Stimulated activated CD4-positive, alpha-beta T cell treated with anti-CD3 and anti-CD28 coated beads, Interleukin-1b, Interleukin-23, amount 100 ng/mL, for 48 hours (primary cell): ENCODE results near the gene MARCHF11.

Experiments
- DNase-seq: peaks from one replicate; pipeline ENCODE4 v3.0.0-alpha.2; 2020

MARCHF11 gene

GRCh38 chr5:16128944-16129343, 50.6 kb downstream of the MARCHF11 start:
- DNase-seq = no peak

DNA sequence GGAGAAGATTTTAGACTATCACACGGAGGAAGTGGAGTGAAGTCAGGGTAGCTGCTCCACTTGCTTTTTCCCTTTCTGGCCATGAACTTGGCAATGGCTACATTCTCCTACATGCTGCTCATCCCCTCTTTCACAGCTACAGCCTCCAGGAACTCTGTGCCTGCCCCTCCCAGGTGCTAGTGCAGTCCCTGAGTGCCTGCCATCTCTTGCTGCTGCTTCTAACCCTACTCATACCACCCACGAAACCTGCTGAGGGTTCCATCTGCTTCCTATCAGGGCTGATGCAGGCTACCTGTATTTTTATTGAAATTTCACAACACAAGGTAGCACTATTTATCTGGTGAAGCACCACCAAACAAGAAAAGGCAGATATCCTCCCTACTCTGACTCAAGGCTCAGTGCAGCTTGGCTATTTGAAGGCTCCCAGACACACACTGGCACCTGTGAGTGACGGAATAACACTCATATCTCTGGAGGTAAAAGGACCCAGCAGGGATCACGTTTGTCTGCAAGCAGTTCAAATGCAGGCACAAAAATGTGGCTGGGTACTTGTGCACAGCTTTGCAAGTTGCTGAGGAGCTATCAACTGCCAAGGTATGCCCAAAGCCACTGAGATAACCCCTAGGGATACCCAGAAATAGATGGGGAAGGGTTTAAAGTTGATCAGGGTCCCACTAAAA, 51.6 kb downstream of the MARCHF11 start:
- DNase-seq = no peak

DNA sequence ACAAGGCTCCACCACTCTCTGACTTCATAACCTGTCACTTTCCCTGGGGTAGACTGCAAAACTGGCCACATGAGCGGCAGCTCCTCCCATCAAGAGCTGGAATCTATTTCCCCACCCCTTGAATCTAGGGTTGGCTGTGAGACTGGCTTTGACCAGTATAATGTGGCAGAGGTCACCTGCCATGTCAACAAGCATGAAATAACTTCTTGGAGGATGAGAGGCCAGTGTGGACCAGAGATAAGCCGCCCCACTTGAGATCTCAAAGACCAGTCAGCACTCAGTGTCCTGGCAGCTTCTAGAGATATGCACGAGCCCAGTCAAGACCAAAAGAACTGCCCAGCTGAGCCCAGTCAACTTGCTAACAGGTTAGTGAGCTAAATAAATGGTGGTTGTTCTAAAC, 59.0 kb downstream of the MARCHF11 start:
- DNase-seq = no peak

GRCh38 chr5:16119790-16120189, 59.8 kb downstream of the MARCHF11 start:
- no peak for DNase-seq

DNA sequence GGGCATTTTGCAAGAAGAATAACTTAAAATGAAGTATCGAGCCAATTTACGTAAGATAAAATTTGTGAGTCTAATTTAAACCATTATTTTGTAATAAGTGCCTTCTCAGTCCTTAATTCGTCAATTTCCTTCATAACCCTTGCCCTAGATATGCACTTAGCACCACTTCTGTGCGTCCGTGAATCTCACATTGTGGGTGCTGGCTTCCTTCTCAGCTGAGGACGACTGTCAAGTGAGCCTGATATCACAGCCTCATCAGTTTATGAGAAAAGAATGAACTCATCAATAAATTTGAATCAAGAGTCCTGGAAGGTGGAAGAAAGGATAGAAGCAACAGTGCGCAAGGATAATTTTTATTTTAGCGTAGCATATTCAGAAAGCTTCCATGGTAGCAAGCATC, 64.5 kb downstream of the MARCHF11 start:
- no peak for DNase-seq

DNA sequence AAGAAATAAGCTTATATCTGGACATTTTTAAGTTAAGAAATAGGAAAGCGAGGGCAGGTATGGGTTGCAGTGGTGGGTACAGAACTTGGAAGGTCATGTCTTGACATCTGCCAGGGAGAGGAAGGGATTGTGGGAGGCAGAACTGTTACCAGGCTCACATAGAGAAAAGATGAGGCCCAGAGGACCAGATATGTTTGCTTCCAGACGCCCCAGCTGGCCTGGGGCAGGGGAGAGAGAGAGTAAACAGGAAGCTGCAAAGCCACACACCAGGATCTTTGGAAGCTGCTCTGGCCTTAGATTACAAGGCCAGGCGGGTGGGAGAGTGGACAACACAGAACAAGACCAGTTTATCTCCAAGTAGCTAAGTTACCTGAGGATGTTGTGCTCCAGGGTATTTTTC, 71.2 kb downstream of the MARCHF11 start:
- no peak for DNase-seq

DNA sequence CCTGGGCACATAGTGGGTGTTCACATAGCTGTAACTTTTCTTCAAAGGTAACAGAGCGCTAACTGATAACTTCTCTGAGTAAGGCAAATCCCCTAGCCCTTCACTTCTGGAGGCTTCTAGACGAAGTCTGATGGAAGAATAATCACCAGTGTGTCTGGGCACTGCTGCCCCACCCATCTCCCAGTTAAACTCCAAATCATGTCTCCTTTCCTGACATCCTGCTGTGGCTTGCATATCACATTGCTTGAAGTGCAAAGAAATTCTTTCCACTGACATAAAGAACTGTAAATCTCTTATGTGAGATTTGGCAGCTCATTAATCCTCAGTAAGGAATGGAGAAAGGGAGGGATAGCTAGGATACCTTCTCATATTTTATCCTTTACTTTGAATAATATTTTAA, 74.6 kb downstream of the MARCHF11 start:
- no peak for DNase-seq

DNA sequence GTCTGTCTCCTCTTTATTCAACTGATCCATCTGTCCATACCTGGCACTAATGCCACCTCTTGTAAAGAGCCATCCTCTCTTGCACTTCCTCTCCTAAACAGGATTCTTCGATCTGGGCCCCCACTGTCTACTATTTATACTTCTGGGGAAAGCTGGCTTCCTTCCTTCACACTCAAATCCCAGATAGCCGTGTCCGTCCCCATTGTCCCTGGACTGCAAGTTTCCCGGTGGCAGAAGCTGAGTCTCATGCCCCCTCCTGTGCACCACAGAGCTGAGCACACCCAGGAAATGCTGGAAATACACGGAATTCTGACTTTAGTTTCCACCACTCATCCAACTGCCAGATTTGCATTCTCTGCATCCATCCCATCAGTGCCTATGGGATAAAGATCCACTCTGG, 84.0 kb downstream of the MARCHF11 start:
- DNase-seq = no peak

- no peak for DNase-seq
These were observed 89.3 kb downstream of the MARCHF11 start for GRCh38 chr5:16090270-16090669.

DNA sequence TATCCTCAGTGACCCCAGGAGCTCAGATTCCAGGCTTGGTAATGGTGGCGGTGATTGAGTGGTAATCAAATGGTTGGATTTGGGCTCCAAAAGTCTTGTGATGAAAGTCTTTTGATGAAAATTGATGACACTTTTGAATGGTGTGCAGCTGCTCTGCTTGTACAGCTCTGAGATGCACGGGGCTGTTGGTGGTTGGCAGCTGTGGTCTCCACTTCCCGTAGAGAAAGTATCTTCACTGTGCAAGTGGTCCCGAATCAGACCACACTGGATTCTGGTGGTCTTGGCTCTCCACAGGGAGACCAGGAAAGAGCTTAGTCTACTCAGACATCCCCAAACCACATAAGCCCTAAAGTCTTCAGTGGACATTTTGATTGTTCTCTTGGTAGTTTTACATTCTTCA, 96.6 kb downstream of the MARCHF11 start:
- DNase-seq = no peak

DNA sequence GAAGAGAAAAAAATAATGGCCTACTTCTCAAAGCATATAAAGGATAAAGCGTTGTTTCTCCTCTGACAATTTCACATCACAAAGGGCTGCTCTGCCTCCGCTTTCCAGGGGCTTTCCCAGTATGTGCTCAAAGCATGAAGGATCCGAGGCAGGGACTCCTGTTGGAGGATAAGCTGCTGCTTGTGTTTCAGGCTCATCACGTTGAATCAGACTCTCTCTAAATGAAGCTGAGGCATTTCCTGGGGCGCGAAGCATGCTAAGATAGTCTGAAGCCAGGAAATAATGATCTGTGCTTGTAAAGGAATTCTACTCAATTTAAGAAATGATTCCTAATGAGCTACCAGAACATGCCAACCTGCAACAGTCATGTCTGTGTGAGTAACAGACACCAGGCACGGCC, 97.5 kb downstream of the MARCHF11 start:
- no peak for DNase-seq

- no peak for DNase-seq
These were observed 98.1 kb downstream of the MARCHF11 start for GRCh38 chr5:16081376-16081955.

DNA sequence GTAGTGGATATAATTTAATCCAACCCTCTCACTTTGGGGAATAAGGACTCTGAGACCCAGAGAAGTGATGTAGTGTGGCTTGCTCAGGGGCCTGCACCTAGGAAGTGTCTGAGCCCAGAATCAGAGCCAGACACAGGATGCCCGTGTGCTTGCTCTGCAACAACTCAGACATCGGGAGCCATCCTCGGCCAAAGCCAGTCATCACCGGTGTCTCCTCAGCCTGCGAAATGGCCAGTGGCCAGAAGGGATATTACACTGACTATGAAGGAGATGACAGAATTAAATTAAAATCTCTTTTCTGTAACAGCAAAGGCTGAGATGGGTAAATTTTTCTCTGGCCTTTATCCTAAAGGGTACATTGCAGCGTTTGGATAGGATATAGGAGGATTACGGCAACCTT, 102.9 kb downstream of the MARCHF11 start:
- no peak for DNase-seq

- no peak for DNase-seq
These were observed 105.2 kb downstream of the MARCHF11 start for GRCh38 chr5:16074358-16074757.

GRCh38 chr5:16072616-16073015, 107.0 kb downstream of the MARCHF11 start:
- no peak for DNase-seq

DNA sequence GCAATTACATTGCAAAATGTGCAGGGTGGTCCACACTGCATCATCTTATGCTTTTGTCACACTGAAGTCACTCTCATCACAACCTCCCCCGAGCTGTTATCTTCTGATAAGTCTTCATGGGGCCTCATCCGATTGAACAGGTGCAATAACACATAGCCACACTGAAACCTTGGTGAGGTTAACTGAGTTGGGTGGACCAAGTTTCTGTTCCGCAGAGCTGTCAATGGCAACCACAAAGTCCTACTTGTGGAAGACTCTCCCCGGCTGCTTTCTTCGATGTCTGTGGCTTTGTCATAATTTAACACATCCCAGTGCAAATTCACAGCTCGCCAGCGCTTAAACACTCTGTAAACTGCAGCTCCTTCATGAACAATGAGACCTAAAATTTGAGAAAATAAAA, 112.2 kb downstream of the MARCHF11 start:
- DNase-seq = no peak

DNA sequence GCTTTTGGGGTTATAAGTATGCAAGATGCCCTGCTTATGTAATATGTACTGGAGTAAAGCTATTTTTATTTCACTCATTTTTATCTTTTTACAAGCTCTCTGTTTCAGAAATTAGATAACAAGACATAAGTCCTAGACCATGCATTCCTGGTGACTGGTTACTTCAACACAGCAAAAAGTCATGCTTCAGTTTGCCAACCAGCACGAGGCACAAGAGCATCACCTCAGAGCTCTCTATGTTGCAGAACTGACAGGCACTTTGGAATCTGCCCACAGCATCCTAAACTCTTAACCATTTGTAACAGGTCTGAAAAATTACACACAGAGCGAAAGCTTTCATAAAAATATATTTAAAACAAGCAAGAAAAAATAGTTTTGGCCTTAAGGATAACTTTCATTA, 112.8 kb downstream of the MARCHF11 start:
- no peak for DNase-seq

DNA sequence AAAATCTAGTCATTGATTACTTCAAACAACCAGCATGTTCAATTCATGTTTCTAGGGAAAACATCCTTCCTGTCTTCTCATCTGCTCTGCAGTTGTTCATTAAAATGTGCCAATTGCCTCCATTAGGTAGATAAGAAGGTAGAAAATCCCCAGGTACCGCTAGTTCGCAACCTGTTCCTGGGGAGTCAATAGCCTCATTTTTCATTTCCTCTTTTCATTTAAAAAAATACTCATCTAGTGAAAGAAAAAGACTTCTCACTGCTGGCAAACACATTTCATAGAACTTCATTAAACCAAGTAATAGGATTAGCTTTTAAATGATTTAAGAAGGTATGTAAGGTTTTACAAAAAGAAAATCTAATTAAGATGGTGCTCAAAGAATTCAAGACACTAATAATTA, 113.3 kb downstream of the MARCHF11 start:
- no peak for DNase-seq

- DNase-seq = no peak
These were observed 113.8 kb downstream of the MARCHF11 start for GRCh38 chr5:16065831-16066230.

DNA sequence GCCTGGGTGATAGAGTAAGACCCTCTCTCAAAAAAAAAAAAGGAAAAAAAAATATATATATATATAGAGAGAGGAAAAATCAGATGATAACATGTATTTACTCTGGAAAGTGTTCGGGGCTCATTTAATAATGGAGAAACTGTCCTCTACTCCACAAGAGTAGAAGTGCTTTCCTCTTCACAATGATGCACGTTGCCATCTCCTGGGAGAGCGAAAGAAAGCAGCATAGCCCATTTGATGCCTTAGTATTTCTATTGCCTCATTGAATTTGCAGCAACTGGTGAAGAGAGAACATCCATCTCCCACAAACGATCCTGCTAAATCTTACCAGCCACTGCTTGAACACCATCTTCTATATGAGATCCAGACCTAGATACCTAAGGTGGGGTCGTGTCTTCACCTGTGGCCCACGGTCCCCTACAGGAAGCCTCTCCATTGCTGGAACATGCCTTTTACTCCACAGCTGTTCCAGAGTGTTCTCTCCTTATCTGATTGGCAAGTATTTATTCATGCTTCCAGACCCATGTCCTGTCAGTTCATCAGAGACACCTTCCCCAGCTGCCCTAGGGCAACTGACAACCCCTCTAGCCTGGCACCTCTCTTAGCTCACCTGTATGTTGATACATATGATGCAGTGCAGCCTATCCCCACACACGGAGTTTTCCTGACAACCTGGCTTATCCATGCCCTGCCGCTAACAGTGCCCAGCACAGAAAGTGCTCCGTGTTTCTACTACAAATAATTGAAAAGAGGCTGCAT, 115.3 kb downstream of the MARCHF11 start:
- no peak for DNase-seq

- no peak for DNase-seq
These were observed 118.4 kb downstream of the MARCHF11 start for GRCh38 chr5:16061163-16061562.

GRCh38 chr5:16057277-16057676, 122.3 kb downstream of the MARCHF11 start:
- no peak for DNase-seq

DNA sequence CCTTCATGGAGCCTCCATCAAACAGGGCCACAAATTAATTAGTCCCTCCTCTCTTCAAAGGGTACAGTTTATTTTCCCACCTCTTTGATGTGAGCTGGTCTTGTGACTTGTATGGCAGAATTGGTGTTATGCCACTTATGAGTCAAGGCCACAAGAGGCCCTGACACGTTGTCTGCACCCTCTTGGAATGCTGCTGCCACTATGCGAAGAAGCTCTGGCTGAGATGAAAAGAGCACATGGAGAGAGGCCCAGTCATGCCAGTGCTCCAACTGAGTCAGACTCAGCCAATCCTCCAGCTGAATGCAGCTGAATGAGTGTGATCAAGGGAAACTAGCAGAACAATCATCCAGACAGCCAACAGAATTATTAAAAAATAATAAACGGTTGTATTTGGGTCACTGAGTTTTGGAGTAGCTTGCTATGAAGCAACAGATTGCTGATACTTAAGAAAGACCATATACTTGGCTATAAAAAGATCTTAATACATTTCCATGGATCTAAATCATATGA, 128.3 kb downstream of the MARCHF11 start:
- no peak for DNase-seq

- DNase-seq = no peak
These were observed 129.2 kb downstream of the MARCHF11 start for GRCh38 chr5:16050414-16050813.
